Immature natural killer cell (primary cell): Measurements from ENCODE around the gene KLHL29. TPM values are rescaled to one million over a fixed set of nuclear protein-coding genes. Genes with fewer than 3 reads are reported as not detected.

Experiments used
- DNase-seq, 3 donors: peaks; one replicate each; pipeline ENCODE4 v3.0.0; 2022; ENCODE audit warnings: mixed read lengths in 1 of 3
- H3K27ac Mint-ChIP-seq, 6 donors: one replicate each; pipeline ENCODE4 v1.8.0; 2020; ENCODE audit warnings: mixed read lengths in 6 of 6, mild to moderate bottlenecking in 5 of 6, inconsistent platforms in 4 of 6, moderate library complexity in 3 of 6
- H3K27me3 Mint-ChIP-seq, 3 donors: one replicate each; pipeline ENCODE4 v1.8.0; 2020 to 2021; ENCODE audit warnings: low read depth in 3 of 3, mild to moderate bottlenecking in 3 of 3, mixed read lengths in 3 of 3, moderate library complexity in 3 of 3, inconsistent platforms in 1 of 3
- H3K36me3 Mint-ChIP-seq, 3 donors: one replicate each; pipeline ENCODE4 v1.8.0; 2020; ENCODE audit warnings: mixed read lengths in 3 of 3, inconsistent platforms in 2 of 3, mild to moderate bottlenecking in 2 of 3
- H3K4me1 Mint-ChIP-seq, 2 donors: one replicate each; pipeline ENCODE4 v1.8.0; 2020; ENCODE audit warnings: inconsistent platforms in 2 of 2, mild to moderate bottlenecking in 2 of 2, mixed read lengths in 2 of 2, moderate library complexity in 1 of 2
- H3K4me3 Mint-ChIP-seq, 5 donors: one replicate each; pipeline ENCODE4 v1.8.0; 2020; ENCODE audit warnings: mild to moderate bottlenecking in 5 of 5, mixed read lengths in 5 of 5, inconsistent platforms in 3 of 5, moderate library complexity in 3 of 5
- H3K9me3 Mint-ChIP-seq, 6 donors: one replicate each; pipeline ENCODE4 v1.8.0; 2020; ENCODE audit warnings: mild to moderate bottlenecking in 6 of 6, mixed read lengths in 6 of 6, inconsistent platforms in 4 of 6, moderate library complexity in 3 of 6
- polyA plus RNA-seq, 3 donors: library from polyadenylated mRNA; unstranded; fragments of 300-500 nt; fragmentation: Illumina TruSeq; gene quantifications; one replicate each; pipeline ENCODE4 v1.2.3, GENCODE V29; 2021

The KLHL29 gene
- polyA plus RNA-seq, 3 donors from 2014 or later = 0.02 to 0.41 TPM; not detected in 1

- H3K9me3 Mint-ChIP-seq = no peaks in the 10 kb centered on the region
- H3K4me3 Mint-ChIP-seq = no peak overlapping the region
- H3K27ac Mint-ChIP-seq = no peak overlapping the region
- H3K27me3 Mint-ChIP-seq = peaks cover 0 to 3% (median 1%) of the 10 kb centered on the region in 3 donors
- no peak for DNase-seq
- no peaks in the 10 kb centered on the region for H3K4me1 Mint-ChIP-seq
- no peaks in the 10 kb centered on the region for H3K36me3 Mint-ChIP-seq
Observed at GRCh38 chr2:23669413-23670244, 284.6 kb downstream of the KLHL29 start.

GRCh38 chr2:23670245-23670592 is 285.2 kb downstream of the KLHL29 start:
- Mint-ChIP-seq H3K9me3 (peaks cover 0 to 1% (median 0%) of the 10 kb centered on the region in 6 donors), H3K27me3 (peaks cover 2 to 3% (median 3%) of the 10 kb centered on the region in 3 donors), H3K4me3 (no peak overlapping the region), H3K4me1 (no peaks in the 10 kb centered on the region), H3K36me3 (no peaks in the 10 kb centered on the region), H3K27ac (no peak overlapping the region)
- no peak for DNase-seq

- Mint-ChIP-seq H3K9me3 (peaks cover 0 to 2% (median under 1%) of the 10 kb centered on the region in 6 donors), H3K27me3 (peaks cover 3 to 6% (median 6%) of the 10 kb centered on the region in 3 donors), H3K4me3 (no peak overlapping the region), H3K36me3 (no peaks in the 10 kb centered on the region), H3K27ac (no peak overlapping the region), H3K4me1 (no peaks in the 10 kb centered on the region)
- no peak for DNase-seq
Observed at GRCh38 chr2:23673082-23673481, 288.1 kb downstream of the KLHL29 start.

GRCh38 chr2:23673830-23674679 is 289.1 kb downstream of the KLHL29 start:
- DNase-seq = peak in 1 of 3 donors; percentile 19
- no peak overlapping the region for H3K4me3 Mint-ChIP-seq
- H3K27ac Mint-ChIP-seq = no peak overlapping the region
- H3K4me1 Mint-ChIP-seq = no peaks in the 10 kb centered on the region
- peaks cover 0 to 5% (median under 1%) of the 10 kb centered on the region in 6 donors for H3K9me3 Mint-ChIP-seq
- H3K36me3 Mint-ChIP-seq = no peaks in the 10 kb centered on the region
- peaks cover 3 to 6% (median 6%) of the 10 kb centered on the region in 3 donors for H3K27me3 Mint-ChIP-seq

GRCh38 chr2:23675506-23675905 is 290.5 kb downstream of the KLHL29 start:
- Mint-ChIP-seq H3K27ac (no peak overlapping the region), H3K4me1 (no peaks in the 10 kb centered on the region), H3K9me3 (peaks cover 0 to 5% (median under 1%) of the 10 kb centered on the region in 6 donors), H3K36me3 (no peaks in the 10 kb centered on the region), H3K4me3 (no peak overlapping the region), H3K27me3 (peaks cover 2 to 12% (median 6%) of the 10 kb centered on the region in 3 donors)
- no peak for DNase-seq

- Mint-ChIP-seq H3K9me3 (peaks cover 0 to 5% (median under 1%) of the 10 kb centered on the region in 6 donors), H3K4me1 (no peaks in the 10 kb centered on the region), H3K27ac (no peak overlapping the region), H3K27me3 (peaks cover 4 to 12% (median 6%) of the 10 kb centered on the region in 3 donors), H3K36me3 (no peaks in the 10 kb centered on the region), H3K4me3 (no peak overlapping the region)
- no peak for DNase-seq
Observed at GRCh38 chr2:23677836-23678235, 292.9 kb downstream of the KLHL29 start.

- peaks cover 4 to 12% (median 6%) of the 10 kb centered on the region in 3 donors for H3K27me3 Mint-ChIP-seq
- H3K36me3 Mint-ChIP-seq = no peaks in the 10 kb centered on the region
- DNase-seq = no peak
- peaks cover 0 to 5% (median under 1%) of the 10 kb centered on the region in 6 donors for H3K9me3 Mint-ChIP-seq
- H3K27ac Mint-ChIP-seq = no peak overlapping the region
- H3K4me3 Mint-ChIP-seq = no peak overlapping the region
- no peaks in the 10 kb centered on the region for H3K4me1 Mint-ChIP-seq
Observed at GRCh38 chr2:23679044-23679443, 294.1 kb downstream of the KLHL29 start.

- H3K36me3 Mint-ChIP-seq = no peaks in the 10 kb centered on the region
- H3K27me3 Mint-ChIP-seq = peaks cover 4 to 15% (median 7%) of the 10 kb centered on the region in 3 donors
- no peak overlapping the region for H3K27ac Mint-ChIP-seq
- no peak overlapping the region for H3K4me3 Mint-ChIP-seq
- peaks cover 0 to 1% of the 10 kb centered on the region in 2 donors for H3K4me1 Mint-ChIP-seq
- peaks cover 0 to 5% (median 0%) of the 10 kb centered on the region in 6 donors for H3K9me3 Mint-ChIP-seq
- no peak for DNase-seq
Observed at GRCh38 chr2:23680951-23681350, 296.0 kb downstream of the KLHL29 start.

- H3K4me3 Mint-ChIP-seq = no peak overlapping the region
- no peak for DNase-seq
- no peak overlapping the region for H3K27ac Mint-ChIP-seq
- peaks cover 6% of the 10 kb centered on the region in 2 donors for H3K4me1 Mint-ChIP-seq
- no peaks in the 10 kb centered on the region for H3K36me3 Mint-ChIP-seq
- H3K9me3 Mint-ChIP-seq = peaks cover 0 to 5% (median 0%) of the 10 kb centered on the region in 6 donors
- peaks cover 4 to 13% (median 7%) of the 10 kb centered on the region in 3 donors for H3K27me3 Mint-ChIP-seq
Observed at GRCh38 chr2:23681356-23682140, 296.6 kb downstream of the KLHL29 start.

GRCh38 chr2:23682481-23682880 is 297.5 kb downstream of the KLHL29 start:
- DNase-seq = no peak
- H3K27ac Mint-ChIP-seq = no peak overlapping the region
- H3K4me3 Mint-ChIP-seq = no peak overlapping the region
- H3K27me3 Mint-ChIP-seq = peaks cover 4 to 10% (median 7%) of the 10 kb centered on the region in 3 donors
- no peaks in the 10 kb centered on the region for H3K36me3 Mint-ChIP-seq
- peaks cover 9 to 12% of the 10 kb centered on the region in 2 donors for H3K4me1 Mint-ChIP-seq
- peaks cover 0 to 5% (median 0%) of the 10 kb centered on the region in 6 donors for H3K9me3 Mint-ChIP-seq

- Mint-ChIP-seq H3K4me1 (peaks cover 9 to 12% of the 10 kb centered on the region in 2 donors), H3K36me3 (no peaks in the 10 kb centered on the region), H3K4me3 (no peak overlapping the region), H3K27me3 (peaks cover 2 to 10% (median 7%) of the 10 kb centered on the region in 3 donors), H3K9me3 (peaks cover 0 to 3% (median 0%) of the 10 kb centered on the region in 6 donors), H3K27ac (no peak overlapping the region)
- no peak for DNase-seq
Observed at GRCh38 chr2:23683001-23683400, 298.0 kb downstream of the KLHL29 start.

- DNase-seq = no peak
- no peak overlapping the region for H3K4me3 Mint-ChIP-seq
- no peaks in the 10 kb centered on the region for H3K36me3 Mint-ChIP-seq
- H3K27me3 Mint-ChIP-seq = peaks cover 0 to 7% (median 7%) of the 10 kb centered on the region in 3 donors
- H3K27ac Mint-ChIP-seq = no peak overlapping the region
- H3K4me1 Mint-ChIP-seq = peaks cover 9 to 12% of the 10 kb centered on the region in 2 donors
- no peaks in the 10 kb centered on the region for H3K9me3 Mint-ChIP-seq
Observed at GRCh38 chr2:23684395-23685176, 299.6 kb downstream of the KLHL29 start.

- Mint-ChIP-seq H3K27me3 (peaks cover 0 to 7% (median 5%) of the 10 kb centered on the region in 3 donors), H3K9me3 (no peaks in the 10 kb centered on the region), H3K36me3 (no peaks in the 10 kb centered on the region), H3K27ac (no peak overlapping the region), H3K4me3 (no peak overlapping the region), H3K4me1 (peaks cover 9 to 12% of the 10 kb centered on the region in 2 donors)
- DNase-seq = no peak
Observed at GRCh38 chr2:23685181-23685580, 300.2 kb downstream of the KLHL29 start.
